Measurements from ENCODE around the gene MRPL40. TPM values are rescaled to one million over a fixed set of nuclear protein-coding genes. Genes with fewer than 3 reads are reported as not detected.

The MRPL40 gene
- total and polyA plus RNA-seq, 2 donors (not counting 3 experiments of a cell fraction or from before 2014, with no cell fraction given): 17.5 to 27.4 TPM

DNA sequence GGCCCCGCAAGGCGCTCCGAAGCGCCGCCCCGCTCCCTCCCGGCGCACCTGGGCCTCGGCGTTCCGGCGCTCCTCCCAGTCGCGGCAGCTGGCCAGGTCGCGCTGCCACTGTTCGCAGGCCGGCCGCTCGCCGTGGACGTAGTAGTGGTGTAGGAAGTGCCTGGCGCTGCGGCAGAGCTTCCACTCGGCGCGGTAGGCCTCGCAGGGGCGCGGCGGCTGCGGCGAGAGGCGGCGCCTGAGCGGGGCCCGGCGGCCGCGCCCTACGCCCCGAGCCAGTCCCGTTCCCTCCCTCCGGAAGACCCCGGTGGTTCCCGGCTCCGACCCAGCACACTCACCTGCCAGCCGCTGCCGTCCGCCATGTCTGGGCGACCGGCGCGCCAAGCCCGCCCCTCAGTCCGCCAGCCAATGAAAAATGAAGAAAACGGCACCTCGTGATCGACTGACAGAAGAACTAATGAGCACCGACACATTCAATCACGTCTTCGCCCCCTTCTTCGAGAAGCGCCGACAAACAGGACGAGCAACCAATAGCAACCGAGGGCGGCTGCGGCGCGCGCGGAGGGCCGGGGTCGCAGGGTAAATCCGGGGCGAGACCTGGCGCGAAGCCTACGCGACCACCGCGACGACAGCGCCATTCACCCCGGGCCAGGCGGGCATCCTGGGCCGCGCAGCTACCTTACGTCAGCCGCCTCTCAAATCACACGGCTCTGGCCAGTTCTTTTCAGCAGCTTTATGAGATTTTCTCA is 15.2 kb downstream of the MRPL40 start, which contains the start of gene C22orf39:
Gene C22orf39, minus strand, starts transcription at position 382 of the 746 bp plus-strand sequence. Its CDS starts 23 bp downstream, at position 359.
- FAIRE-seq: peak; percentile 98
- ChIA-PET CTCF (interaction anchor here (0.9 to 1.4 kb wide), 4 partner anchors 15 to 268 kb away, joined by 3 to 9 read pairs (median 3); partner anchors contain the start of gene MRPL40), POLR2A (no interaction called here)
- Histone ChIP-seq H4K20me1 (replicated peaks; ENCODE audit: control insufficient read depth, extremely low read depth, insufficient read depth, low read length) (no peaks in the 10 kb centered on the region), H3K9me1 (replicated peaks; ENCODE audit: control insufficient read depth, extremely low read depth, insufficient read depth, low read length) (no peaks in the 10 kb centered on the region), H2AFZ (ENCODE audit: low read depth, low read length) (peak within 1 kb of the TSS; percentile 69), H3K4me1 (ENCODE audit: control insufficient read depth, extremely low read depth, insufficient read depth, low read length) (peaks cover 11% of the 10 kb centered on the region), H3K79me2 (ENCODE audit: control insufficient read depth, insufficient read depth, low read length) (peaks cover 42% of the 10 kb centered on the region), H3K36me3 (ENCODE audit: control insufficient read depth in 2 of 2, extremely low read depth in 1 of 2, insufficient read depth in 2 of 2, low read length in 2 of 2) (peaks cover 2 to 23% of the 10 kb centered on the region in 2 experiments), H3K27ac (ENCODE audit: insufficient read depth, low read depth, low read length) (peak within 1 kb of the TSS; percentile 49), H3K27me3 (ENCODE audit: control insufficient read depth in 2 of 2, insufficient read depth in 2 of 2, low read length in 2 of 2) (no peaks in the 10 kb centered on the region), H3K4me3 (replicated peaks in 1 of 3; ENCODE audit: insufficient read depth in 1 of 3, low read depth in 1 of 3, low read length in 3 of 3) (peak within 1 kb of the TSS; percentile 80 to 92 (median 89)), H3K9me3 (replicated peaks; ENCODE audit: control insufficient read depth, insufficient read depth, low read length) (no peaks in the 10 kb centered on the region), H3K9ac (replicated peaks; ENCODE audit: extremely low read depth, insufficient read depth, low read length) (peak within 1 kb of the TSS; percentile 83), H3K4me2 (ENCODE audit: insufficient read depth, low read length) (peak within 1 kb of the TSS; percentile 87)
- peak; percentile 94 for DNase-seq (ENCODE audit: low read depth, low spot score)
- intact Hi-C loops (cut with micrococcal nuclease): loop anchor here (1.0 to 5.0 kb wide), 3 partner anchors 15 to 270 kb away; partner anchors contain the start of genes CDC45, MRPL40, SLC25A1 and UFD1
- TSS peak; percentile 5 for BruUV-seq (replicated peaks)
- peak; percentile 80 for TF ChIP-seq POLR2AphosphoS5 (IDR thresholded peaks at IDR 0.05; ENCODE audit: insufficient read depth, low read depth, low read length)
- peak; percentile 77 for TF ChIP-seq POLR2A (IDR thresholded peaks at IDR 0.05; ENCODE audit: low read depth, low read length)
- no peak for TF ChIP-seq EZH2 (IDR thresholded peaks at IDR 0.05; ENCODE audit: borderline replicate concordance, low read depth, low read length, severe bottlenecking)
- no peak for TF ChIP-seq CTCF (IDR thresholded peaks at IDR 0.05; ENCODE audit: extremely low read depth in 1 of 2, insufficient read depth in 1 of 2, low read depth in 1 of 2, low read length in 2 of 2)
- dilution Hi-C loops (cut with MboI; ENCODE audit: extremely low pct_ligation_motif_present, low sequenced_read_pairs): no loop called here

All from endothelial cell of umbilical vein (primary cell).